ENCODE results near the gene MRPS31. TPM values are rescaled to one million over a fixed set of nuclear protein-coding genes. Genes with fewer than 3 reads are reported as not detected.
"Not testable (repeated sequence)": the region's sequence is repeated elsewhere in the genome, so short reads cannot be mapped to it uniquely, and the experiment has no call there.

Gene MRPS31
- total and polyA plus RNA-seq, 4 donors: 17.0 to 43.6 (median 25.7) TPM

- WGBS, 2 donors: 96 to 98% methylated on average over 6 of the region's 6 CpGs
- no peak for TF ChIP-seq CTCF (IDR thresholded peaks at IDR 0.05; ENCODE audit: control extremely low read depth, extremely low read depth)
- peaks cover 0 to 2% (median 0%) of the 10 kb centered on the region in 5 donors for H3K4me1 ChIP-seq (ENCODE audit: control insufficient read depth in 5 of 5, insufficient read depth in 5 of 5, low read length in 5 of 5)
- no peak overlapping the region for H3K4me3 ChIP-seq
- no peak for ATAC-seq (ENCODE audit: insufficient read depth, low FRiP score)
- no peak for DNase-seq
- H3K36me3 ChIP-seq (ENCODE audit: control insufficient read depth in 4 of 4, insufficient read depth in 4 of 4, low read length in 4 of 4): peaks cover 0 to 7% (median 3%) of the 10 kb centered on the region in 4 donors
- H3K9ac ChIP-seq (ENCODE audit: insufficient read depth in 1 of 2, low read length in 2 of 2): no peak overlapping the region
- H3K27ac ChIP-seq (ENCODE audit: low read depth in 1 of 2, low read length in 1 of 2): no peak overlapping the region
- no peaks in the 10 kb centered on the region for H3K27me3 ChIP-seq (ENCODE audit: control insufficient read depth in 3 of 3, insufficient read depth in 3 of 3, low read length in 2 of 3)
- no peaks in the 10 kb centered on the region for H3K9me3 ChIP-seq (ENCODE audit: control insufficient read depth in 4 of 4, insufficient read depth in 3 of 4, low read length in 3 of 4)
These were observed 42.4 kb downstream of the MRPS31 start for GRCh38 chr13:40728595-40728994.

GRCh38 chr13:40714433-40714832 is 56.6 kb downstream of the MRPS31 start:
- not testable (repeated sequence) for H3K4me3 ChIP-seq; H3K27me3 ChIP-seq (ENCODE audit: control insufficient read depth in 3 of 3, insufficient read depth in 3 of 3, low read length in 2 of 3); H3K9ac ChIP-seq (ENCODE audit: insufficient read depth in 1 of 2, low read length in 2 of 2); DNase-seq; H3K27ac ChIP-seq (ENCODE audit: low read depth in 1 of 2, low read length in 1 of 2); H3K4me1 ChIP-seq (ENCODE audit: control insufficient read depth in 5 of 5, insufficient read depth in 5 of 5, low read length in 5 of 5); H3K36me3 ChIP-seq (ENCODE audit: control insufficient read depth in 4 of 4, insufficient read depth in 4 of 4, low read length in 4 of 4); ATAC-seq (ENCODE audit: insufficient read depth, low FRiP score)
- H3K9me3 ChIP-seq (ENCODE audit: control insufficient read depth in 4 of 4, insufficient read depth in 3 of 4, low read length in 3 of 4): peaks cover 0 to 11% (median 5%) of the 10 kb centered on the region in 4 donors
- no CpG with 5 or more reads among the region's 1 CpG for WGBS, 2 donors

- Histone ChIP-seq H3K4me3 (no peak overlapping the region), H3K4me1 (ENCODE audit: control insufficient read depth in 5 of 5, insufficient read depth in 5 of 5, low read length in 5 of 5) (no peaks in the 10 kb centered on the region), H3K27me3 (ENCODE audit: control insufficient read depth in 3 of 3, insufficient read depth in 3 of 3, low read length in 2 of 3) (no peaks in the 10 kb centered on the region), H3K27ac (ENCODE audit: low read depth in 1 of 2, low read length in 1 of 2) (no peak overlapping the region), H3K9ac (ENCODE audit: insufficient read depth in 1 of 2, low read length in 2 of 2) (no peak overlapping the region), H3K9me3 (ENCODE audit: control insufficient read depth in 4 of 4, insufficient read depth in 3 of 4, low read length in 3 of 4) (peaks cover 0 to 4% (median 0%) of the 10 kb centered on the region in 4 donors), H3K36me3 (ENCODE audit: control insufficient read depth in 4 of 4, insufficient read depth in 4 of 4, low read length in 4 of 4) (no peaks in the 10 kb centered on the region)
- TF ChIP-seq CTCF (IDR thresholded peaks at IDR 0.05; ENCODE audit: control extremely low read depth, extremely low read depth): no peak
- 39 to 80% methylated on average over 2 of the region's 2 CpGs for WGBS, 2 donors
- DNase-seq (no peak), ATAC-seq (ENCODE audit: insufficient read depth, low FRiP score) (no peak)
These were observed 64.6 kb downstream of the MRPS31 start for GRCh38 chr13:40706439-40706838.

GRCh38 chr13:40697711-40698110 is 73.3 kb downstream of the MRPS31 start:
- DNase-seq (no peak), ATAC-seq (ENCODE audit: insufficient read depth, low FRiP score) (no peak)
- H3K27ac ChIP-seq (ENCODE audit: low read depth in 1 of 2, low read length in 1 of 2): no peak overlapping the region
- H3K27me3 ChIP-seq (ENCODE audit: control insufficient read depth in 3 of 3, insufficient read depth in 3 of 3, low read length in 2 of 3): no peaks in the 10 kb centered on the region
- WGBS, 2 donors: 91% methylated on average over 5 of the region's 5 CpGs
- H3K4me1 ChIP-seq (ENCODE audit: control insufficient read depth in 5 of 5, insufficient read depth in 5 of 5, low read length in 5 of 5): no peaks in the 10 kb centered on the region
- no peak overlapping the region for H3K4me3 ChIP-seq
- TF ChIP-seq CTCF (IDR thresholded peaks at IDR 0.05; ENCODE audit: control extremely low read depth, extremely low read depth): no peak
- H3K9me3 ChIP-seq (ENCODE audit: control insufficient read depth in 4 of 4, insufficient read depth in 3 of 4, low read length in 3 of 4): no peaks in the 10 kb centered on the region
- no peaks in the 10 kb centered on the region for H3K36me3 ChIP-seq (ENCODE audit: control insufficient read depth in 4 of 4, insufficient read depth in 4 of 4, low read length in 4 of 4)
- H3K9ac ChIP-seq (ENCODE audit: insufficient read depth in 1 of 2, low read length in 2 of 2): no peak overlapping the region

Measured in lung (tissue), 12 donors.